Astrocyte (in vitro differentiated cells and primary cell): ENCODE results near the gene ZDHHC14. TPM values are rescaled to one million over a fixed set of nuclear protein-coding genes. Genes with fewer than 3 reads are reported as not detected.

ENCODE experiments used
- DNase-seq: peaks from one replicate; pipeline ENCODE4 v3.0.0-alpha.2; 2010; ENCODE audit warnings: low read depth
- FAIRE-seq: peaks from 2 replicates; lab custom pipeline; 2011; peaks lifted over from hg19 to GRCh38; lab: Jason Lieb, UNC
- H2AFZ ChIP-seq: 2 replicates; pipeline ENCODE4 v1.6.0; 2012; ENCODE audit warnings: low read depth, low read length, inconsistent platforms
- H3K27ac ChIP-seq: 2 replicates; pipeline ENCODE4 v1.5.1; 2011; ENCODE audit warnings: low read depth, low read length, inconsistent platforms
- H3K27me3 ChIP-seq: 2 replicates; pipeline ENCODE4 v1.6.0; 2011; ENCODE audit warnings: low read length, inconsistent platforms; ENCODE audit not compliant: insufficient read depth
- H3K36me3 ChIP-seq: 2 replicates; pipeline ENCODE4 v1.5.1; 2011; ENCODE audit warnings: low read length, inconsistent platforms; ENCODE audit not compliant: insufficient read depth
- H3K4me1 ChIP-seq: 2 replicates; pipeline ENCODE4 v1.5.1; 2011; ENCODE audit warnings: low read length, inconsistent platforms; ENCODE audit not compliant: insufficient read depth
- H3K4me2 ChIP-seq: 2 replicates; pipeline ENCODE4 v1.6.0; 2012; ENCODE audit warnings: low read length, inconsistent platforms
- H3K4me3 ChIP-seq: 2 replicates; pipeline ENCODE4 v1.5.1; 2011; ENCODE audit warnings: low read depth, mild to moderate bottlenecking, low read length, inconsistent platforms; ENCODE audit not compliant: insufficient read depth
- H3K79me2 ChIP-seq: 2 replicates; pipeline ENCODE4 v1.6.0; 2012; ENCODE audit warnings: mild to moderate bottlenecking, low read length, inconsistent platforms; ENCODE audit not compliant: insufficient read depth
- H3K9ac ChIP-seq: 2 replicates; pipeline ENCODE4 v1.6.0; 2012; ENCODE audit warnings: mild to moderate bottlenecking, low read length, inconsistent platforms
- H3K9me3 ChIP-seq: 2 replicates; pipeline ENCODE4 v1.5.1; 2012; ENCODE audit warnings: low read depth, mild to moderate bottlenecking, low read length, inconsistent platforms; ENCODE audit not compliant: insufficient read depth
- H4K20me1 ChIP-seq: 2 replicates; pipeline ENCODE4 v1.6.0; 2012; ENCODE audit warnings: low read length, inconsistent platforms; ENCODE audit not compliant: insufficient read depth
- H3K27ac Mint-ChIP-seq: one replicate; pipeline ENCODE4 v1.8.0; 2021; ENCODE audit warnings: mild to moderate bottlenecking, mixed read lengths; ENCODE audit not compliant: unreplicated experiment
- H3K27me3 Mint-ChIP-seq: one replicate; pipeline ENCODE4 v1.8.0; 2021; ENCODE audit warnings: low read depth, mixed read lengths; ENCODE audit not compliant: unreplicated experiment
- H3K36me3 Mint-ChIP-seq: one replicate; pipeline ENCODE4 v1.8.0; 2021; ENCODE audit warnings: low read depth, mixed read lengths; ENCODE audit not compliant: unreplicated experiment
- H3K4me1 Mint-ChIP-seq: one replicate; pipeline ENCODE4 v1.8.0; 2021; ENCODE audit warnings: low read depth, mixed read lengths; ENCODE audit not compliant: unreplicated experiment
- H3K4me3 Mint-ChIP-seq: one replicate; pipeline ENCODE4 v1.8.0; 2021; ENCODE audit warnings: mild to moderate bottlenecking, moderate library complexity, mixed read lengths; ENCODE audit not compliant: unreplicated experiment
- H3K9me3 Mint-ChIP-seq: one replicate; pipeline ENCODE4 v1.8.0; 2021; ENCODE audit warnings: mild to moderate bottlenecking, mixed read lengths; ENCODE audit not compliant: unreplicated experiment
- CTCF ChIP-seq: IDR thresholded peaks from 2 replicates; pipeline ENCODE4 v1.5.1; 2011; ENCODE audit warnings: low read depth, mild to moderate bottlenecking, inconsistent platforms, low read length, moderate library complexity; ENCODE audit not compliant: insufficient read depth
- EZH2 ChIP-seq: IDR thresholded peaks from 2 replicates; pipeline ENCODE4 v1.6.1; 2012; ENCODE audit warnings: mild to moderate bottlenecking, low read length, inconsistent platforms; ENCODE audit not compliant: insufficient read depth
- total RNA-seq: library from RNA; stranded (reverse); gene quantifications from 2 replicates; pipeline ENCODE4 v1.2.1, GENCODE V29; 2021

ZDHHC14 gene
- total RNA-seq, 1 donor from 2014 or later: 7.2 TPM

- Mint-ChIP-seq H3K27ac (no peak overlapping the region), H3K36me3 (no peaks in the 10 kb centered on the region), H3K4me3 (no peak overlapping the region), H3K4me1 (no peaks in the 10 kb centered on the region), H3K27me3 (peaks cover 4% of the 10 kb centered on the region), H3K9me3 (no peaks in the 10 kb centered on the region)
- DNase-seq (no peak), FAIRE-seq (no peak)
- Histone ChIP-seq H3K4me3 (no peak overlapping the region), H3K27ac (no peak overlapping the region), H4K20me1 (no peaks in the 10 kb centered on the region), H3K9me3 (no peaks in the 10 kb centered on the region), H2AFZ (no peak overlapping the region), H3K4me1 (no peaks in the 10 kb centered on the region), H3K79me2 (no peaks in the 10 kb centered on the region), H3K36me3 (no peaks in the 10 kb centered on the region), H3K4me2 (no peak overlapping the region), H3K9ac (no peak overlapping the region), H3K27me3 (no peaks in the 10 kb centered on the region)
- no peak for TF ChIP-seq EZH2
- TF ChIP-seq CTCF: no peak
These were observed 16.3 kb upstream of the ZDHHC14 start for GRCh38 chr6:157364705-157365104.

- Histone ChIP-seq H3K36me3 (no peaks in the 10 kb centered on the region), H2AFZ (no peak overlapping the region), H3K4me2 (no peak overlapping the region), H3K4me1 (no peaks in the 10 kb centered on the region), H3K9ac (no peak overlapping the region), H4K20me1 (no peaks in the 10 kb centered on the region), H3K27ac (no peak overlapping the region), H3K27me3 (no peaks in the 10 kb centered on the region), H3K4me3 (no peak overlapping the region), H3K79me2 (no peaks in the 10 kb centered on the region), H3K9me3 (no peaks in the 10 kb centered on the region)
- Mint-ChIP-seq H3K9me3 (no peaks in the 10 kb centered on the region), H3K4me1 (no peaks in the 10 kb centered on the region), H3K36me3 (no peaks in the 10 kb centered on the region), H3K27me3 (peaks cover 2% of the 10 kb centered on the region), H3K27ac (no peak overlapping the region), H3K4me3 (no peak overlapping the region)
- no peak for FAIRE-seq
- no peak for TF ChIP-seq EZH2
- no peak for TF ChIP-seq CTCF
- DNase-seq: no peak
These were observed 14.3 kb upstream of the ZDHHC14 start for GRCh38 chr6:157366648-157367047.

- no peaks in the 10 kb centered on the region for H3K27me3 ChIP-seq
- Mint-ChIP-seq H3K4me1 (peaks cover 1% of the 10 kb centered on the region), H3K36me3 (peaks cover 2% of the 10 kb centered on the region), H3K4me3 (no peak overlapping the region), H3K27me3 (peaks cover 2% of the 10 kb centered on the region), H3K27ac (no peak overlapping the region), H3K9me3 (no peaks in the 10 kb centered on the region)
- DNase-seq (no peak), FAIRE-seq (no peak)
- no peak for TF ChIP-seq EZH2
- no peak for TF ChIP-seq CTCF
- no peaks in the 10 kb centered on the region for H4K20me1 ChIP-seq
- H3K27ac ChIP-seq: no peak overlapping the region
- no peak overlapping the region for H3K4me3 ChIP-seq
- H3K9ac ChIP-seq: no peak overlapping the region
- H3K4me1 ChIP-seq: no peaks in the 10 kb centered on the region
- H2AFZ ChIP-seq: no peak overlapping the region
- no peaks in the 10 kb centered on the region for H3K36me3 ChIP-seq
- no peaks in the 10 kb centered on the region for H3K9me3 ChIP-seq
- no peak overlapping the region for H3K4me2 ChIP-seq
- no peaks in the 10 kb centered on the region for H3K79me2 ChIP-seq
These were observed 12.5 kb upstream of the ZDHHC14 start for GRCh38 chr6:157368359-157369049.
